T-helper 2 cell treated with Interferon-gamma antibody and Interleukin-4, amounts not matched to agents 5 μg/mL and 100 μg/mL, for 36 hours (primary cell): ENCODE measurements around the gene PDCD2.

Experiments used
- DNase-seq: peaks from one replicate; pipeline ENCODE4 v3.0.0; 2021; ENCODE audit warnings: low spot score
- H3K27ac Mint-ChIP-seq: one replicate; pipeline ENCODE4 v1.8.0; 2021; ENCODE audit warnings: mild to moderate bottlenecking, mixed read lengths
- H3K27me3 Mint-ChIP-seq: one replicate; pipeline ENCODE4 v1.8.0; 2021; ENCODE audit warnings: low read depth, mixed read lengths
- H3K36me3 Mint-ChIP-seq: one replicate; pipeline ENCODE4 v1.8.0; 2021; ENCODE audit warnings: low read depth, mixed read lengths
- H3K4me1 Mint-ChIP-seq: one replicate; pipeline ENCODE4 v1.8.0; 2021; ENCODE audit warnings: low read depth, mixed read lengths
- H3K4me3 Mint-ChIP-seq: one replicate; pipeline ENCODE4 v1.8.0; 2022; ENCODE audit warnings: mild to moderate bottlenecking, moderate library complexity, mixed read lengths
- H3K9me3 Mint-ChIP-seq: one replicate; pipeline ENCODE4 v1.8.0; 2021; ENCODE audit warnings: mixed read lengths

The PDCD2 gene

DNA sequence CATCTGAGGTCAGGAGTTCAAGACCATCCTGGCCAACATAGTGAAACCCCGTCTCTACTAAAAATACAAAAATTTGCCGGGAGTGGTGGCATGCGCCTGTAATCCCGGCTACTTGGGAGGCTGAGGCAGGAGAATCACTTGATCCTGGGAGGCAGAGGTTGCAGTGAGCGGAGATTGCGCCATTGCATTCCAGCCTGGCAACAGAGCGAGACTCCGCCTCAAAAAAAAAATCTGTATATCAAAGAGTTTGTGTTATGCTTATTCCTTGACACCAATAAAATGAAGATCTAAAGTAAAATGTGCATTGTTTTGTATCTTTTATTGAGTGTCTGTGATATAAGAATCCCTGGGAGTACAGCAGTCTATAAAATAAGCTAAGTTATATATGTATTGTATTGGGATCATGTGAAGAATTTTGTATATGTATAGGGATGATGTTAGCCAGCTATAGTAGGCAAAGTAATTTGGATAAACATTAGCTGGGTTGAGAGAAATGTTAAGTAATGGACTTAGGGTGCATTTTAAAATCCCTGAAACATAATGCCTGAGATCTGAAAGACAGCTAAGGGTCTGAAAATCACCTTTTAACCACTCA is 19.4 kb downstream of the PDCD2 start:
- H3K27me3 Mint-ChIP-seq: no peaks in the 10 kb centered on the region
- H3K4me1 Mint-ChIP-seq: peaks cover 3% of the 10 kb centered on the region
- H3K36me3 Mint-ChIP-seq: peaks cover 39% of the 10 kb centered on the region
- H3K4me3 Mint-ChIP-seq: no peak overlapping the region
- no peak for DNase-seq
- H3K27ac Mint-ChIP-seq: no peak overlapping the region
- no peaks in the 10 kb centered on the region for H3K9me3 Mint-ChIP-seq

- DNase-seq: no peak
- Mint-ChIP-seq H3K27me3 (no peaks in the 10 kb centered on the region), H3K9me3 (no peaks in the 10 kb centered on the region), H3K4me3 (no peak overlapping the region), H3K4me1 (peaks cover 15% of the 10 kb centered on the region), H3K36me3 (peaks cover 35% of the 10 kb centered on the region), H3K27ac (no peak overlapping the region)
These were observed 22.9 kb downstream of the PDCD2 start for GRCh38 chr6:170561555-170561954.

DNA sequence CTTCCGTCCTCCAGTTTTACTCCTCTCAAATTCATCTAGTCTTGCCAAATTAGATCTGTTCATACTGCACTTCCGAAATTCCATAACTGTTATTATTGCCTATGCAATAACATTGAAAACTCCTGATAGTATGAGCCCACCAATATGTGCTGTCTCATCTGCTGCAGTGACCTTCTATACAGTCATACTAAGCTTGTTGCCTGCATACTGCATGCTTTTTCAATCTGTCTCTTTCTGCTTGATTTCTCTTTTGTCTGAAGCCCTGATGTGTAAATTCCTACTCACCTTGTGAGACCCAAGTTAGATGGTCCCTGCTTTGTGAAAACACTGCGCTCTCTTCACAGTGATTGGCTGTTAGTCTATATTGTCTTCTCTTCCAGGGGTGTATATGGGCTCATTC is 29.1 kb downstream of the PDCD2 start:
- H3K4me1 Mint-ChIP-seq: peaks cover 23% of the 10 kb centered on the region
- no peaks in the 10 kb centered on the region for H3K9me3 Mint-ChIP-seq
- no peak overlapping the region for H3K27ac Mint-ChIP-seq
- H3K4me3 Mint-ChIP-seq: no peak overlapping the region
- peaks cover 23% of the 10 kb centered on the region for H3K36me3 Mint-ChIP-seq
- no peaks in the 10 kb centered on the region for H3K27me3 Mint-ChIP-seq
- no peak for DNase-seq

- Mint-ChIP-seq H3K4me1 (peaks cover 26% of the 10 kb centered on the region), H3K36me3 (peaks cover 23% of the 10 kb centered on the region), H3K27ac (no peak overlapping the region), H3K4me3 (no peak overlapping the region), H3K9me3 (no peaks in the 10 kb centered on the region), H3K27me3 (no peaks in the 10 kb centered on the region)
- no peak for DNase-seq
These were observed 29.7 kb downstream of the PDCD2 start for GRCh38 chr6:170554796-170555137.

GRCh38 chr6:170554013-170554795 is 30.2 kb downstream of the PDCD2 start, which contains the start of gene TBP:
TBP (plus strand) TSS chr6:170554369; CDS start chr6:170557030, 2,661 bp downstream.
- H3K27ac Mint-ChIP-seq: no peak within 1 kb of the TSS
- peaks cover 27% of the 10 kb centered on the region for H3K4me1 Mint-ChIP-seq
- no peaks in the 10 kb centered on the region for H3K27me3 Mint-ChIP-seq
- no peak within 1 kb of the TSS for H3K4me3 Mint-ChIP-seq
- peak; percentile 98 for DNase-seq
- H3K36me3 Mint-ChIP-seq: peaks cover 25% of the 10 kb centered on the region
- H3K9me3 Mint-ChIP-seq: no peaks in the 10 kb centered on the region

DNA sequence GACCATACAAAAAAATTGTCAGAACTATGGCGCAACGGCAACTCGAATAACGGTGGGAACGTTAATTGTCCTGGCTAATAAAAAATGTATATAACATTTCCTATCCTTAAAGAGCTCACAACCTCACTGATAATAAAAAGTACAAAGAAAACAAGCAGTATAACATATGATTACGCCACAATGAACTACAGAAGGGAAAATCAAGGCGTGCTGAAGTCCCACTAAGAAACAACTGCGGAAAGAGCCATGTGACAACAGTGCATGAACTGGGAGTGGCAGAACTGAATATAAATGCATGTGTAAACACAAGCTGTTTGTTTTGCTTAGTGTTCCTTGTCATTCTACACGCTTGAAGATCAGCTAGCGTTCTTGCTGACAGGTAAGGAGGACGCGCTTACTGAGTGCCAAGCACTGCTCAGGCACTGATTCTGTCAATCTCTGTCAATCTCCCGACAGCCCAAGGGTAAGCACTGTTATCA is 30.9 kb downstream of the PDCD2 start:
- peaks cover 30% of the 10 kb centered on the region for H3K4me1 Mint-ChIP-seq
- DNase-seq: no peak
- no peak overlapping the region for H3K4me3 Mint-ChIP-seq
- H3K36me3 Mint-ChIP-seq: peaks cover 29% of the 10 kb centered on the region
- no peak overlapping the region for H3K27ac Mint-ChIP-seq
- H3K27me3 Mint-ChIP-seq: no peaks in the 10 kb centered on the region
- no peaks in the 10 kb centered on the region for H3K9me3 Mint-ChIP-seq

DNA sequence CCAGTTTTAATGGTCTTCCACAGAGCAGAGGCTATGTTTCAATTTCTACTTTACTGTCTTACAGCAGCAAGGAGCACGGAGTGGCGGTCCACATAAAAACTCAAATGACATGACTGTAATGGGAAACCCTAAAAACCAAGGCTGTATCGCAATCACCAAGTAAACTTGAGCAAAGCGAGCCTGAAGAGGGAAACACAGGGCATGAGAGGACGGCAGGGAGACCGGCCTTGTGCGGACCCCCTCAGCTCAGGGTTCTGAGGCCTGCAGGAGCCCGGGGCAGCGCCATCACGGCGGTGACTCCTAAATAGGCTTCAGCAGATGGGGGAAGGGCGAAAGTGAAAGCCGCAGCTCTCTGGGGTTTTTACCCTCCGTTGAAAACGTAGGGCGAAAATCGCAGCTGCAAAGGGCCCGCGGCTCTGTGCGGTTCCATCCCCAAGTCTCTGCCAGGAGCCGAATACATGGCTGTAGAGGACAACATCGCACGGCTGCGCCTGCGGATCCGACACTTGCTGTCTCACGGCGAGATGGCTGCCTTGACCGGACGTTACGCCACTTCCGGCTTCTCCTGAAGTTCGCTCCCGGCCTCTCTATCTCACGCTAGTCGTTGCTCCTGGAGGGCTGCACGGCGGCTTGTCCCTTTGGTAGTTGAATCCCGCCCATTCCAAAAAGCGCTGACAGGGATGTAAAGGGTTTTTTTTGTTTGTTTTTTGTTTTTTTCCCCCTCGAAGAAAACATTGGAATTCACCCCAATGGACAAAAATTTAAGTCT is 31.5 kb downstream of the PDCD2 start, which contains the start of gene PSMB1:
Gene PSMB1 (minus strand): TSS at position 543 of the 769 bp plus-strand sequence. CDS start 65 bp downstream, at position 478.
- Mint-ChIP-seq H3K4me3 (no peak within 1 kb of the TSS), H3K9me3 (no peaks in the 10 kb centered on the region), H3K36me3 (peaks cover 29% of the 10 kb centered on the region), H3K27me3 (no peaks in the 10 kb centered on the region), H3K4me1 (peaks cover 27% of the 10 kb centered on the region), H3K27ac (no peak within 1 kb of the TSS)
- peak; percentile 87 for DNase-seq

GRCh38 chr6:170545405-170545804 is 39.0 kb downstream of the PDCD2 start:
- H3K27me3 Mint-ChIP-seq: no peaks in the 10 kb centered on the region

GRCh38 chr6:170542031-170542719 is 42.3 kb downstream of the PDCD2 start:
- H3K4me3 Mint-ChIP-seq: no peak overlapping the region
- H3K36me3 Mint-ChIP-seq: peaks cover 62% of the 10 kb centered on the region
- H3K9me3 Mint-ChIP-seq: no peaks in the 10 kb centered on the region
- no peaks in the 10 kb centered on the region for H3K27me3 Mint-ChIP-seq
- DNase-seq: no peak
- no peak overlapping the region for H3K27ac Mint-ChIP-seq
- peaks cover 5% of the 10 kb centered on the region for H3K4me1 Mint-ChIP-seq

More at GRCh38 chr6:170545405-170545804, 39.0 kb downstream of the PDCD2 start:
- Mint-ChIP-seq H3K36me3 (peaks cover 67% of the 10 kb centered on the region), H3K9me3 (no peaks in the 10 kb centered on the region), H3K4me1 (peaks cover 15% of the 10 kb centered on the region), H3K27ac (no peak overlapping the region), H3K4me3 (no peak overlapping the region)
- DNase-seq: no peak

DNA sequence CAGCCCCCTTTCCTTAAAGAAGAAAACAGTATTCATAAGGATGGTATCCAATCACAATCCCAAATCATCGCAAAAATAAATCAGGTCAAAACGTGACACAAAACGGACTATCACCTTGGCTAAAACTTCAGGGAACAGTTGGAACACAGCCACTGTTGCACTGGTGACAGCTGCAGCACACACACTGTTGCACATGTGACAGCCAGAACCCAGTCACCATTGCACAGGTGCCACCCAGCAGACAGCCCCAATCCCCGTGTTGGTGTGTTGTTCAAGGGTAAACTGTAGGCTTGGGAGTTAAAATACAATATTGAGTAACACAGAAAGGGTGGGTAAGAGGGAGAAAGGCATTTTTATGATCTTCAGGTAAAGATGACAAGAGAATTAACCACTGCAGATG is 47.1 kb downstream of the PDCD2 start:
- H3K27ac Mint-ChIP-seq: no peak overlapping the region
- H3K36me3 Mint-ChIP-seq: peaks cover 59% of the 10 kb centered on the region

GRCh38 chr6:170536671-170537070 is 47.8 kb downstream of the PDCD2 start:
- no peak overlapping the region for H3K27ac Mint-ChIP-seq
- no peaks in the 10 kb centered on the region for H3K9me3 Mint-ChIP-seq
- H3K4me3 Mint-ChIP-seq: no peak overlapping the region
- DNase-seq: no peak
- no peaks in the 10 kb centered on the region for H3K27me3 Mint-ChIP-seq
- peaks cover 5% of the 10 kb centered on the region for H3K4me1 Mint-ChIP-seq
- H3K36me3 Mint-ChIP-seq: peaks cover 58% of the 10 kb centered on the region

More for the DNA sequence above, 47.1 kb downstream of the PDCD2 start:
- no peaks in the 10 kb centered on the region for H3K27me3 Mint-ChIP-seq
- no peak overlapping the region for H3K4me3 Mint-ChIP-seq
- no peaks in the 10 kb centered on the region for H3K9me3 Mint-ChIP-seq
- DNase-seq: no peak
- H3K4me1 Mint-ChIP-seq: peaks cover 5% of the 10 kb centered on the region

DNA sequence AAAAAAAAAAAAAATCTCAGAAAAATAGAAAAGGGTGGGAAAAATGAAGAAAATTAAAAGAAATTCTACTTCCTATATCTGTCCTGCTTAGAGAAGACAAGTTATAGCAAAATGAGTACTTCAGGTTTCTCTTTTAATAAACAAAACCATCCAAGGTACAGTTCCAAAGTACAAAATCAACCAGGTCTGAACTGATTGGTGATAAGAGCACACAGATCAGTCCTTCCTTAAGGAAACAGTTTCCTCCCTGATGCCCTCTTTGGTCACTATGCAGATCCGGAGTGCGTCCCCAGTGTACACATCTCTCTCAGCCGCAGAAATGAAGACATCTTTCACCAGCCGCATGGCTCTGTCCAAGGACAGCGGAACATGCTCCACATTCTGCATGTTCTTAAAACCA is 49.4 kb downstream of the PDCD2 start:
- no peak overlapping the region for H3K4me3 Mint-ChIP-seq
- H3K4me1 Mint-ChIP-seq: no peaks in the 10 kb centered on the region
- H3K27ac Mint-ChIP-seq: no peak overlapping the region
- DNase-seq: no peak
- no peaks in the 10 kb centered on the region for H3K27me3 Mint-ChIP-seq
- H3K36me3 Mint-ChIP-seq: peaks cover 47% of the 10 kb centered on the region
- no peaks in the 10 kb centered on the region for H3K9me3 Mint-ChIP-seq

- peaks cover 40% of the 10 kb centered on the region for H3K36me3 Mint-ChIP-seq
These were observed 50.6 kb downstream of the PDCD2 start for GRCh38 chr6:170533792-170534191.

More at GRCh38 chr6:170533792-170534191, 50.6 kb downstream of the PDCD2 start:
- Mint-ChIP-seq H3K9me3 (no peaks in the 10 kb centered on the region), H3K4me3 (no peak overlapping the region), H3K4me1 (no peaks in the 10 kb centered on the region), H3K27me3 (no peaks in the 10 kb centered on the region), H3K27ac (no peak overlapping the region)
- no peak for DNase-seq
